ENCODE data around the gene PTPN5. TPM values are rescaled to one million over a fixed set of nuclear protein-coding genes. Genes with fewer than 3 reads are reported as not detected.
A peak's percentile ranks its signal among the peaks of the same experiment; 100 is the strongest.

Gene PTPN5
- total RNA-seq, 2 experiments from 2014 or later, result not detected

DNA sequence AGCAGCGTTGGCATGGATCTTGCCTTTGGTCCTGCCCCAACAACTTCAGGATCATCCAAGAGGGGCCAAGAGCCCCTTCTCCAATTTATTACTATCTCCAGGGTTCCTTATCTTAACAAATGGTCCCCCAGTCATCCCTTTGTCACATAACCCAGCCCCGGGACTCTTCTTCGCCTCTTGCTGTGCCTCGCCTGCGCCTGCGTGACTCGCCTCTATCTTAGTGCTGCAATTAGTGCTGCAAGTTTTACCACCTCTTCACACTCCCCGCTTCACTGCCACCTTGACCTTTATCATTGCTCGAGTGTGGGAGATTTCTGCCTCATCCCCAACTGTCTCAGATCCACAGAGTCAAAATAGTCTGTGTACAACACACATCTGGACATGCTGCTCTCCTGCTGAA is 61.6 kb downstream of the PTPN5 start:
- Mint-ChIP-seq H3K4me1 (peaks cover 5% of the 10 kb centered on the region), H3K4me3 (no peak overlapping the region), H3K9me3 (no peaks in the 10 kb centered on the region), H3K27me3 (no peaks in the 10 kb centered on the region), H3K27ac (no peak overlapping the region), H3K36me3 (ENCODE audit: low read depth) (no peaks in the 10 kb centered on the region)
- DNase-seq, result no peak
- POLR2A ChIA-PET, result interaction anchor here (0.7 kb wide), 1 partner anchor 1062 kb away, joined by 3 read pairs; no protein-coding TSS in a partner anchor
- CTCF ChIA-PET, result interaction anchor here (1.0 to 2.9 kb wide), 3 partner anchors 7 to 41 kb away, joined by 3 to 18 read pairs (median 9); no protein-coding TSS in a partner anchor

DNA sequence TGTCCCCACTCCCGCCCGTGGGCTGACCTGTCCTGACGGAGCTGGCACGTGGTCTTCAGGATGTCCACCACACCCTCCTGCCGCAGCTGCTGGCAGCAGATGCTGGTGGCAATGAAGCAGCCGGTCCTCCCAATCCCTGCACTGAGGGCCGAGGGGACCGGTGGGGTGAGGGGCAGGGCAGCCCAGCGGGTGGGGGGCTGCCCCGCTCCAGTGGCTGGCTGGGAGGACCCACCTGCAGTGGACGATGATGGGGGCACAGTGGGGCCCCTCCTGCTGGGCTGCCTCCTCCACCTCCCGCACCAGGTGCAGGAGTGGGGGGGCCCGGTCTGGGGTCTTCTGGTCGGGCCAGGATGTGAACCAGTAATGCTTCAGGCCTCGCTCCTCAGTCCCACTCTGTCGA is 62.2 kb downstream of the PTPN5 start:
- H3K9me3 Mint-ChIP-seq, result no peaks in the 10 kb centered on the region
- ChIA-PET CTCF (interaction anchor here (1.0 kb wide), 1 partner anchor 41 kb away, joined by 3 read pairs; no protein-coding TSS in a partner anchor), POLR2A (interaction anchor here (0.7 kb wide), 1 partner anchor 1061 kb away, joined by 3 read pairs; no protein-coding TSS in a partner anchor)
- no peaks in the 10 kb centered on the region for H3K27me3 Mint-ChIP-seq
- H3K27ac Mint-ChIP-seq, result no peak overlapping the region
- peaks cover 5% of the 10 kb centered on the region for H3K4me1 Mint-ChIP-seq
- H3K4me3 Mint-ChIP-seq, result no peak overlapping the region
- no peak for DNase-seq
- H3K36me3 Mint-ChIP-seq (ENCODE audit: low read depth), result no peaks in the 10 kb centered on the region

DNA sequence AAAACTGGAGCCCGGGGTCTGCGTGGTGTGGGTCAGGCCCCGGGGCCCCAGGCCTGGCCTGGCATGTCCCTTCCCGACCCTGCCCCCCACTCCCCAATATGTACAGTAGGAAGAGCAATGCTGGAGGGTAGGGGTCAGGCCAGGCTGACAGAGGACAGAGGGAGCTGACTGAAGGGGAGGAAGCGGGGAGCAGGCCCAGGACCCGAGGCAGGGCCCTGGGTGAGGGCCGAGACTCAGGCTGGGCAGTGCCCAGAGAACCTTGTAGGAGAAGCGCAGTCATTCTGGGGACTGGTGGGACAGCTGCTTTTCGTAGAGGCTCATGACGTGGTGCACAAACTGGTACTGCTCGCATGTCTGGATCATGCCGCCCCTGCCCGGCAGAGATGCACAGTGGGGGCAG is 62.9 kb downstream of the PTPN5 start:
- Mint-ChIP-seq H3K9me3 (no peaks in the 10 kb centered on the region), H3K27ac (no peak overlapping the region), H3K27me3 (peaks cover under 1% of the 10 kb centered on the region), H3K36me3 (ENCODE audit: low read depth) (no peaks in the 10 kb centered on the region), H3K4me3 (no peak overlapping the region), H3K4me1 (peaks cover 5% of the 10 kb centered on the region)
- CTCF ChIA-PET, result interaction anchor here (1.1 to 2.0 kb wide), 6 partner anchors 9 to 192 kb away, joined by 3 to 7 read pairs (median 4); no protein-coding TSS in a partner anchor
- no peak for DNase-seq
- POLR2A ChIA-PET, result no interaction called here

DNA sequence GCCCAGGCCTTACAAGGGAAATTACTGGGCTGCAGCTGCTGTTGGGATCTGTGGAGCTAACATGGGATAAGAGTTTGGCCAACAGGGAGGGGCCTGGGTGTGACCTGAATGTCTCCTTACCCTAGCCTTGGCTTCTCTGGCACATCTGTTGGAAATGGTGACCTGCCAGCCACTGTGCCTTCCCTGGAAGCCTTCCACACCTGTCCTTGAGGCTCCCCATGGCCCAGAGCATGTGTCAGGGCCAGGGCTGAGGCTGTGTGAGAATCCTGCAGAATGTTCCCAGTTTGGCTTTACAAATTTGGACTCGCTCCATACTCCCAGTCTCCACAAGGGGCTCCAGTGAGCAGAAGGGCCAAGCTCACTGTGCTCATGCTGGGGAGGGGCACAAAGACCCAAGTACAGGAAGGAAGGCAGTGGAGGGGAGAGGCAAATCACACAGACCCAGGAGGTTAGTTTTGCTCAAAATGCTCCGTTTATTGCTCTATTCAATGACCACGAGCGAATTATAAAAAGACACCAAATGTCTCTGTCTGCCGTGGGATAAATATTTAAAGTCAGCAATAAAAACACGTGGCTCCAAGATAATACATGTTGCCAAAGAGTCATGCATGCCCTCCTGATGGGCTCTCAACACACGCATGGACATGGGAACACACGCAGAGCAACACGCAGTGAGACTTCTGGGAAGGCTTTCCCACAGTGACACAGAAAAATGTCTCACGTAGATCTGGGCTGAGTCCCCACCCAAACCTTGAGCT is 63.9 kb downstream of the PTPN5 start:
- no peak overlapping the region for H3K4me3 Mint-ChIP-seq
- no peaks in the 10 kb centered on the region for H3K36me3 Mint-ChIP-seq (ENCODE audit: low read depth)
- CTCF ChIA-PET, result interaction anchor here (1.1 to 2.0 kb wide), 7 partner anchors 10 to 191 kb away, joined by 3 to 7 read pairs (median 3); no protein-coding TSS in a partner anchor
- DNase-seq, result peak; percentile 56
- H3K4me1 Mint-ChIP-seq, result peaks cover 5% of the 10 kb centered on the region
- POLR2A ChIA-PET, result no interaction called here
- no peaks in the 10 kb centered on the region for H3K9me3 Mint-ChIP-seq
- H3K27me3 Mint-ChIP-seq, result peaks cover 5% of the 10 kb centered on the region
- H3K27ac Mint-ChIP-seq, result no peak overlapping the region

DNA sequence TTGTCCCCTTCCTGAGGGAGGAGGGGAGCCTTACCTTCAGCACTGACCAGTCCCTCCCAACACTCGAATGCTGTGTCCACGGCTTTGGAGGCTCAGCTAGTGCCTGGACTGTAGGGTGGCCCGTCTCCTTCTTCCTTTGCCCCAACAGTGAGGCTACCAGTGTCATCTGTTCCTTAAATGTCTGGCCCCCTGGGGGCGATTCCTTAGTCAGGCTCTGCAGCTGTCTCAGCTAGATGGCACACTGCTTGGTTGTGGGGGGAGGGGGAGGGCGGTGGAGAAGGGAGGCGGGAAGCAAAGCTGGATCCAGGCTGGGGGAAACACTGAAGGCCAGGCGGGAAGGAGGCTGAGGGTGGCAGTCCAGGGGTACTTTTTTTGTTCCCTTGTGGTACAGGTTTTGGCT is 65.6 kb downstream of the PTPN5 start, which contains the start of gene IGSF22:
IGSF22 (minus strand) TSS at position 149 of the 400 bp plus-strand sequence. CDS start 1,952 bp downstream, outside the sequence.
- H3K27ac Mint-ChIP-seq, result no peak within 1 kb of the TSS
- no peak for DNase-seq
- peaks cover 6% of the 10 kb centered on the region for H3K4me1 Mint-ChIP-seq
- H3K36me3 Mint-ChIP-seq (ENCODE audit: low read depth), result no peaks in the 10 kb centered on the region
- CTCF ChIA-PET, result interaction anchor here (1.0 to 1.2 kb wide), 2 partner anchors 20 to 49 kb away, joined by 3 read pairs; no protein-coding TSS in a partner anchor
- no peaks in the 10 kb centered on the region for H3K9me3 Mint-ChIP-seq
- POLR2A ChIA-PET, result no interaction called here
- H3K27me3 Mint-ChIP-seq, result peaks cover 5% of the 10 kb centered on the region
- no peak within 1 kb of the TSS for H3K4me3 Mint-ChIP-seq

DNA sequence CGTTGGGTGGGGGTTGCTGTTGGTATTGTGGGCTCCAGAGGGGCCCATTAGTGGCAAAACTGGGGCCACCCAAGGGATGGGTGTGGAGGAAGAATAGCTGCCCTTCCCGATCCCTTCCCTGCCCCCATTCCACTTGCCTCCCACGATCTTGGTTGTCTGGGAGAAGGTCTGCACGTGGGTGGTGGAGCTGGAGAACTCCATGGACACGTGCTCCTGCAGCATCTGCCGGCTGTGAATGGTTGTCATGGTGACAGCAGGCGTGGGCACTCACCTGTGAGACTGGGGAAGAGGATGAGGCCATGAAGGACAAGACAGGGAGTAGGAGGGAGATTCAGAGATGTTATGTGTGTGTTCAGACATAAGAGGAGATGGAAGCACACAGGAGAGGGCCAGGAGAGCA is 67.6 kb downstream of the PTPN5 start:
- H3K27ac Mint-ChIP-seq, result no peak overlapping the region
- CTCF ChIA-PET, result interaction anchor here (1.2 to 3.2 kb wide), 3 partner anchors 7 to 39 kb away, joined by 3 to 18 read pairs (median 5); no protein-coding TSS in a partner anchor
- peaks cover 6% of the 10 kb centered on the region for H3K4me1 Mint-ChIP-seq
- no peak overlapping the region for H3K4me3 Mint-ChIP-seq
- DNase-seq, result no peak
- H3K9me3 Mint-ChIP-seq, result no peaks in the 10 kb centered on the region
- H3K27me3 Mint-ChIP-seq, result peaks cover 5% of the 10 kb centered on the region
- POLR2A ChIA-PET, result no interaction called here
- no peaks in the 10 kb centered on the region for H3K36me3 Mint-ChIP-seq (ENCODE audit: low read depth)

DNA sequence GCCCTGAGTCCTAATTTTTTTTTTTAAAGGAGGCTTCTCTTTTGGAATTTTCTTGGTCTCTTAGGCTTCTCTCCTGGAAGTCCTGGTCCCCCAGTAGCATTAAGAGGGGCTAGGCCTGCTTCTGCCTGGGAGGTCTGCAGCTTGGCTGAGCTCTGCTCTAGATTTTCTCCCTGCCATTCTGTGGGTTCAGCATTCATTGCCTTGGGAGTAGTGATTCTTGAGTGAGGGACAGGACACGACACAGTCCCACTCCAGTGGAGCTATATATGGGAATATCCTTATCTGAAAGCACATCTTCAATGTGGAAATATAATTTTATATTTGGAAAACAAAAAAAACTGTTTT is 69.3 kb downstream of the PTPN5 start:
- POLR2A ChIA-PET, result no interaction called here
- H3K27ac Mint-ChIP-seq, result no peak overlapping the region
- H3K36me3 Mint-ChIP-seq (ENCODE audit: low read depth), result no peaks in the 10 kb centered on the region
- H3K4me3 Mint-ChIP-seq, result peak overlapping the region; percentile 17
- H3K9me3 Mint-ChIP-seq, result no peaks in the 10 kb centered on the region
- H3K4me1 Mint-ChIP-seq, result peaks cover 3% of the 10 kb centered on the region
- CTCF ChIA-PET, result interaction anchor here (0.6 to 3.2 kb wide), 26 partner anchors 9 to 466 kb away, joined by 3 to 24 read pairs (median 4); partner anchors contain the start of genes TMEM86A and TSG101
- no peak for DNase-seq
- H3K27me3 Mint-ChIP-seq, result peaks cover 8% of the 10 kb centered on the region

DNA sequence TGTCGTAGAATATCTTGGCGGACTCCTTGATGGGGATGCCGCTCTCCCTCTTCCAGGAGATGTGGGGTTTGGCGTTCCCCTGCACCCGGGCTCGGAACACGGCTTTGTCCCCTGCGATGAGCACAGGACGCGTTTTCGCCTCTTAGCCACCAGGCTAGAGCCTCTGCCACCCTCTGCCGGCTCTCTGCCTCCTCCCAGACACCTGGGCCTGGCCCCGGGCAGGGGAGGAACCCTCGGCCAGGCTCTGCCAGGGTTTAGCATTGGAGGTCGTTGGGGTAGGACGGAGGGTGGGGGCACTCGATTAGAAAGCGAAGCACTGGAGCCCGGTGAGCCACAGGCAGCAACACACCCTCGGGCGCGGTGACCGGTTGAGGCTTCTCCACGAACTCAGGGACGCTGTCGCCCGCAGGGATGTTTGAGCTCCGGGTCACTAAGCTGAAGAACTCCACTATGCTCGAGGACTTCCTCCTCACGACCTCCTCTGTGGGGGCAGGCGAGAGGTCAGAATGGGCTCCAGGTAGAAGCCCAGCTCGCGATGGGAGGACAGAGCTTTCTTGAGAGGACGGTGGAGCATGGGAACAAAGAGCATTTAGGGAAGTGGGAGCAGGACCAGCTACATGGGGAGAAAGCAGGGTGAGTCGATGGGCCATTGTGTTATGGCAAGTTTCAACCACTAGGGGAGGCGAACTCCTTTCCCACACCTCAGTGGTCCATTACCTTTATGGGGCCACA is 69.9 kb downstream of the PTPN5 start:
- CTCF ChIA-PET, result interaction anchor here (0.5 to 3.2 kb wide), 27 partner anchors 9 to 466 kb away, joined by 3 to 24 read pairs (median 4); partner anchors contain the start of genes TMEM86A and TSG101
- peak; percentile 55 for DNase-seq
- H3K27me3 Mint-ChIP-seq, result peaks cover 8% of the 10 kb centered on the region
- H3K36me3 Mint-ChIP-seq (ENCODE audit: low read depth), result no peaks in the 10 kb centered on the region
- peak overlapping the region; percentile 73 for H3K4me3 Mint-ChIP-seq
- H3K9me3 Mint-ChIP-seq, result no peaks in the 10 kb centered on the region
- no peak overlapping the region for H3K27ac Mint-ChIP-seq
- POLR2A ChIA-PET, result no interaction called here
- peaks cover 3% of the 10 kb centered on the region for H3K4me1 Mint-ChIP-seq

DNA sequence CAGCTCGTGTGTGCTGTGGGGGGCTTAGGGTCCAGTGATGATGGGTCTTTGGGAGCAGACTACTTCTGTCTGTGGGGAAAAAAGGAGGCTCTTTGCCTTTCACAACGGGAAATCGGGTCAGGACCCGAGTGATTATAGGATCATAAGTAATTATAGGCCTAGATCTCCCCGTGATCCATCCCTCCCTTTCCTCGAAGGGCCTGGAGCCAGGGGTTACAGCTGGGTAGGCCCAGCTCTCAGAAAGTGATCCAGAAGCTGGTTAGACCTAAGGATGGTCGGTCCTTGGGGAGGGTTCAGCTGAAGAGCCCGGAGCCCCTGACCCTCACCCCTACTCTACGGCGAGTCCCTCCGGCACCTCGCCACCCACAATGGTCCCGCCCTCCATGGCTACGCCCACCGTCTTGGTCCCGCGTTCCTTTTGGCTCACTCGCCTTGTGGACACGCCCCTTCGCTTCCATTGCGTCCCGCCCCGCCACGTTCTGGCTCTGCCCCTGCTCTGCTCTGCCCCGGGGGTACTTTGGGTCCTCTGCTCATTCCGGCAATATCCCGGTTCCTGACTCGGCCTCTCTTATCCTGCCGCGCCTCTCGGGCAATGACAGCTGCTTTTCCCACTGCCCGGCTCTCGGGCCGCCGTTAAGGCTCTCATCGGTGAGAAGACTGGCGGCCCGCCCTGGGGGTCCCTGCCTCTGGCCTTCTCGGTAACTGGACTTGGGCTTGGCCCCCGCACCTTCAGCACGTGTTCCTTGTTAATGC is 70.6 kb downstream of the PTPN5 start:
- Mint-ChIP-seq H3K9me3 (no peaks in the 10 kb centered on the region), H3K4me1 (peaks cover 3% of the 10 kb centered on the region), H3K4me3 (peak overlapping the region; percentile 73), H3K27ac (no peak overlapping the region), H3K27me3 (peaks cover 8% of the 10 kb centered on the region), H3K36me3 (ENCODE audit: low read depth) (no peaks in the 10 kb centered on the region)
- peak; percentile 74 for DNase-seq
- ChIA-PET POLR2A (no interaction called here), CTCF (interaction anchor here (0.9 to 3.2 kb wide), 14 partner anchors 9 to 426 kb away, joined by 3 to 24 read pairs (median 4); partner anchors contain the start of gene TMEM86A)

DNA sequence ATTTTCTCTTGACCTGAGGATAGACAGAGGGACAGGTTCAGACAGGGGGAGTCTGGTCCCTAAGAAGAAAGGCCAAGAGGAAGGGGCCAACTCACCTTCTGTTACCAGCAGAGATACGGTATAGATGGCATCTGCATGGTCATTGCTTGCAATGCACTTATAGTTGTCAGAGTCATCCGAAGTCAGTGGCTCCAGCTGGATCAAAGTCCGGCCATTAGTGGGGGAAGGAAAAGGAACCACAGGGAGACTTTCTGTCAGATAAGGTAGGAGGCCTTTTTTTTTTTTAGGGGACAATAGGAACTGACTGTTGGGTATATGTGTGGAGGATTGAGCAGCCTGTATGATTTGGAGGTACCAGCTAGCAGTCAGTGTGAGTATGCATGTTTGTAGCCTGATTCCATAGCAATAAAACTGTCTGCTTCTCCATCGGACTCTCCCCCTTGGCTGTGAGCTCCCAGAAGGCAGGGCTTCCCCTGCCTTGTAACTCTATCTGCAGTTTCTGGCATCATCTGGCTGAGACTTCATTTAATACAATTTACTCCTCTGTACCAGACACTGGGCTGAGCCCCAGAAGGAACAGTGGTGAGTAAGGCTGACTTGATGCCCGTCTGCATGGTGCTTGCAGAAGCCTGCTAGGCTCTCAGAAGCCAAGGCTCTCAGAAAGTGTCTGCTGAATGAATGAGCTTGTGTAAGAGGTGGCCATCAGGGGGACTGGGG is 71.3 kb downstream of the PTPN5 start:
- POLR2A ChIA-PET, result no interaction called here
- Mint-ChIP-seq H3K36me3 (ENCODE audit: low read depth) (no peaks in the 10 kb centered on the region), H3K27me3 (peaks cover 8% of the 10 kb centered on the region), H3K27ac (no peak overlapping the region), H3K4me1 (peaks cover 3% of the 10 kb centered on the region), H3K9me3 (no peaks in the 10 kb centered on the region), H3K4me3 (peak overlapping the region; percentile 33)
- DNase-seq, result no peak
- CTCF ChIA-PET, result interaction anchor here (1.0 to 2.1 kb wide), 4 partner anchors 11 to 362 kb away, joined by 3 to 10 read pairs (median 6); no protein-coding TSS in a partner anchor

DNA sequence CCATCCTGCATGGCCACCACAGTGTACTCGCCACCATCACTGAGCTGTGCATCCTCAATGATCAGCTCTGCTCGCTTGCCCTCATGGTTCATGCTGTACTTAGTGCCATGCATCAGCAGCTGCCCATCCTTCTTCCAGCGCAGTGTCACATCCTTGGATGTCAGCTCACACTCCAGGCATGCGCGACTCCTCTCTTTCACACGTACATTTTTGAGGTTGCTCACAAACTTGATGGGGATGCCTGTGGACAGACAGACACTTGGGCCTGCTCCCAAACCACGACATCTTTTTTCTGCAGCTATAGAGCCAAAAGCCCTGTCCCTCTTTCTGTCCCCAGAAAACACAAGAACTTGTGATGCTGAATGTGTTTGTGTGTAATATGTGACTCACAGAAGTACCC is 76.1 kb downstream of the PTPN5 start:
- H3K27ac Mint-ChIP-seq, result no peak overlapping the region
- no peaks in the 10 kb centered on the region for H3K9me3 Mint-ChIP-seq
- no peak for DNase-seq
- ChIA-PET CTCF (interaction anchor here (0.5 to 1.3 kb wide), 3 partner anchors 14 to 343 kb away, joined by 3 to 4 read pairs (median 4); no protein-coding TSS in a partner anchor), POLR2A (no interaction called here)
- no peak overlapping the region for H3K4me3 Mint-ChIP-seq
- no peaks in the 10 kb centered on the region for H3K4me1 Mint-ChIP-seq
- H3K36me3 Mint-ChIP-seq (ENCODE audit: low read depth), result no peaks in the 10 kb centered on the region
- H3K27me3 Mint-ChIP-seq, result peaks cover 3% of the 10 kb centered on the region

DNA sequence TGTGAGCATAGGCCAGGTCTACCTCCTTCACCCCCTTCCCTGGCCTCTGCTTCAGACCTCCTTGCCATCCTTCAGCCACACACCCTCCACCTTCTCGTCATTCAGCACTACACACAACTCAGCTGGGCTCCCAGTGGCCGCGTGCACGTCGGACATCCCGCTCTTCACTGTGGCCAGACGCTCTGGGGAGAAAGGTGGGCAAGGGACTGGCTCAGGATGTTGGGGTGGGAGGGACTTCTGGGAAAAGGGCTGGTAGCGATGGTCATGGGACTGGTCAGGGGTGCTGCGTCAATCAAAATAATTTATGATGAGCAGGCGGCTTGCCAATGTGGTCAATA is 77.2 kb downstream of the PTPN5 start:
- POLR2A ChIA-PET, result no interaction called here
- CTCF ChIA-PET, result interaction anchor here (1.4 kb wide), 1 partner anchor 28 kb away, joined by 4 read pairs; no protein-coding TSS in a partner anchor
- H3K27ac Mint-ChIP-seq, result no peak overlapping the region
- no peaks in the 10 kb centered on the region for H3K9me3 Mint-ChIP-seq
- H3K27me3 Mint-ChIP-seq, result peaks cover 9% of the 10 kb centered on the region
- DNase-seq, result no peak
- H3K4me3 Mint-ChIP-seq, result no peak overlapping the region
- H3K36me3 Mint-ChIP-seq (ENCODE audit: low read depth), result no peaks in the 10 kb centered on the region
- no peaks in the 10 kb centered on the region for H3K4me1 Mint-ChIP-seq
